ENCODE data around the gene GEMIN4. TPM values are rescaled to one million over a fixed set of nuclear protein-coding genes. Genes with fewer than 3 reads are reported as not detected.

GEMIN4 gene
- total and polyA plus RNA-seq, 10 of the 15 experiments (the other 5 are each of a cell fraction or from before 2014, with no cell fraction given): 2.4 to 55.6 (median 34.5) TPM

GRCh38 chr17:752002-752619 is at the start of gene GEMIN4 (continued):
- TF ChIP-seq ZBTB4 (CRISPR knock-in tag; IDR thresholded peaks at IDR 0.05) (no peak), PML (IDR thresholded peaks at IDR 0.05; ENCODE audit: low read length) (peak; percentile 80; the same call in 1 of the 2 replicates), KDM1A (IDR thresholded peaks at IDR 0.05; ENCODE audit: borderline replicate concordance) (no peak), NFYA (IDR thresholded peaks at IDR 0.05; ENCODE audit: borderline replicate concordance, low read depth, low read length) (no peak), TCF3 (IDR thresholded peaks at IDR 0.05; ENCODE audit: borderline replicate concordance, insufficient read depth, low read depth, low read length) (0 out of 2 replicates have a peak, but pooled peaks have one; percentile 55), MEF2A (IDR thresholded peaks at IDR 0.05; ENCODE audit: insufficient read depth, low read depth, low read length) (no peak), FOS (IDR thresholded peaks at IDR 0.05; ENCODE audit: borderline replicate concordance, extremely low read depth, insufficient read length) (no peak), PRDM15 (CRISPR knock-in tag; IDR thresholded peaks at IDR 0.05) (no peak), NR2C2 (IDR thresholded peaks at IDR 0.05; ENCODE audit: borderline replicate concordance, control insufficient read depth, insufficient read length, low read depth) (no peak), WRNIP1 (IDR thresholded peaks at IDR 0.05; ENCODE audit: borderline replicate concordance, low read depth, low read length) (no peak), IRF4 (IDR thresholded peaks at IDR 0.05; ENCODE audit: low read depth, low read length) (no peak), IRF3 (IDR thresholded peaks at IDR 0.05) (no peak), MLLT1 (IDR thresholded peaks at IDR 0.05) (no peak), CEBPB (IDR thresholded peaks at IDR 0.05; ENCODE audit: borderline replicate concordance in 1 of 2, low read depth in 2 of 2, low read length in 2 of 2) (no peak), SIN3A (IDR thresholded peaks at IDR 0.05; ENCODE audit: low read depth, low read length) (0 out of 2 replicates have a peak, but pooled peaks have one; percentile 36), RAD51 (IDR thresholded peaks at IDR 0.05) (no peak), SRF (IDR thresholded peaks at IDR 0.05; ENCODE audit: low read depth in 2 of 2, low read length in 2 of 2) (no peak), MYC (IDR thresholded peaks at IDR 0.05; ENCODE audit: insufficient read depth, insufficient read length, insufficient replicate concordance, low read length, severe bottlenecking) (no peak), HDAC2 (IDR thresholded peaks at IDR 0.05) (no peak), EZH2 (IDR thresholded peaks at IDR 0.05; ENCODE audit: borderline replicate concordance, control insufficient read depth, low read depth, low read length) (no peak)
